HepG2 (cell line): ENCODE results near the gene PNKP. TPM values are rescaled to one million over a fixed set of nuclear protein-coding genes. Genes with fewer than 3 reads are reported as not detected.
A peak's percentile ranks its signal among the peaks of the same experiment; 100 is the strongest.

Experiments used
- ETV6 ChIP-seq: sonication (generic); formaldehyde crosslinking; conservative IDR thresholded peaks from 2 replicates; pipeline ENCODE4 v1.4.0; 2020; ENCODE audit warnings: missing genetic modification reagents
- MIER3 ChIP-seq: IDR thresholded peaks from 2 replicates; pipeline ENCODE4 v1.6.1; 2016; ENCODE audit warnings: missing compliant biosample characterization, borderline replicate concordance
- NKX3-1 ChIP-seq: sonication (generic); formaldehyde crosslinking; IDR thresholded peaks from 2 replicates; pipeline ENCODE4 v1.5.0; 2020; ENCODE audit warnings: missing genetic modification reagents
- PHF21A ChIP-seq: sonication (generic); formaldehyde crosslinking; IDR thresholded peaks from 2 replicates; pipeline ENCODE4 v1.5.0; 2020; ENCODE audit warnings: mild to moderate bottlenecking, missing genetic modification reagents
- POGK ChIP-seq: sonication (generic); formaldehyde crosslinking; conservative IDR thresholded peaks from 2 replicates; pipeline ENCODE4 v1.8.0; 2022; ENCODE audit warnings: mild to moderate bottlenecking, moderate library complexity, missing genetic modification reagents
- PPARG ChIP-seq: conservative IDR thresholded peaks from 2 replicates; pipeline ENCODE4 v1.6.1; 2016; ENCODE audit warnings: missing biosample characterization, missing genetic modification reagents
- RELA ChIP-seq: sonication (generic); formaldehyde crosslinking; IDR thresholded peaks from 2 replicates; pipeline ENCODE4 v1.4.0; 2020; ENCODE audit warnings: missing genetic modification reagents
- SRF ChIP-seq: IDR thresholded peaks from 2 replicates; pipeline ENCODE4 v1.6.1; 2011; ENCODE audit warnings: mild to moderate bottlenecking, low read depth, low read length, moderate library complexity
- ZBTB20 ChIP-seq: sonication (generic); formaldehyde crosslinking; IDR thresholded peaks from 2 replicates; pipeline ENCODE4 v1.8.1; 2023; ENCODE audit warnings: missing genetic modification reagents, low read depth, mild to moderate bottlenecking, borderline replicate concordance
- ZBTB46 ChIP-seq: sonication (generic); formaldehyde crosslinking; IDR thresholded peaks from 2 replicates; pipeline ENCODE4 v1.4.0; 2020; ENCODE audit warnings: mild to moderate bottlenecking, missing genetic modification reagents, borderline replicate concordance
- ZMYM4 ChIP-seq: sonication (generic); formaldehyde crosslinking; IDR thresholded peaks from 2 replicates; pipeline ENCODE4 v1.8.1; 2023; ENCODE audit warnings: mild to moderate bottlenecking, missing genetic modification reagents
- ZNF362 ChIP-seq: sonication (generic); formaldehyde crosslinking; IDR thresholded peaks from 2 replicates; pipeline ENCODE4 v1.4.0; 2020; ENCODE audit warnings: missing genetic modification reagents, mild to moderate bottlenecking, borderline replicate concordance
- ZNF503 ChIP-seq: sonication (generic); formaldehyde crosslinking; IDR thresholded peaks from 2 replicates; pipeline ENCODE4 v1.4.0; 2020; ENCODE audit warnings: missing genetic modification reagents
- ZNF558 ChIP-seq: sonication (generic); formaldehyde crosslinking; IDR thresholded peaks from 2 replicates; pipeline ENCODE4 v1.9.0; 2022; ENCODE audit warnings: mild to moderate bottlenecking, missing genetic modification reagents, borderline replicate concordance
- ZNF687 ChIP-seq: sonication (generic); formaldehyde crosslinking; IDR thresholded peaks from 2 replicates; pipeline ENCODE4 v1.5.1; 2020; ENCODE audit warnings: mild to moderate bottlenecking, missing genetic modification reagents, moderate library complexity
- ZNF7 ChIP-seq: IDR thresholded peaks from 2 replicates; pipeline ENCODE4 v1.6.1; 2016; ENCODE audit warnings: missing biosample characterization, missing genetic modification reagents
- ZNF788 ChIP-seq: sonication (generic); formaldehyde crosslinking; IDR thresholded peaks from 2 replicates; pipeline ENCODE4 v1.5.0; 2020; ENCODE audit warnings: mild to moderate bottlenecking, missing genetic modification reagents, borderline replicate concordance
- ZSCAN20 ChIP-seq: sonication (generic); formaldehyde crosslinking; IDR thresholded peaks from 2 replicates; pipeline ENCODE4 v1.4.0; 2020; ENCODE audit warnings: missing genetic modification reagents, mild to moderate bottlenecking, borderline replicate concordance
- polyA plus RNA-seq, 8 experiments: library from polyadenylated mRNA; depleted of rRNA in 3 of 8; stranded (reverse) in 7 of 8; unstranded in 1 of 8; fragments of >200 nt; fragmentation: Illumina TruSeq in 4 of 8; extraction: Trizol in 4 of 8; gene quantifications; 2 replicates each; pipeline versions ENCODE4 v1.2.1 to v1.2.3, GENCODE V29; 2011 to 2016; ENCODE audit warnings: low read depth in 4 of 8, missing spikeins in 1 of 8, mixed read lengths in 1 of 8; ENCODE audit not compliant: insufficient read depth in 1 of 8
- total RNA-seq, 5 experiments: library from RNA; depleted of rRNA; stranded (reverse); fragments of >200 nt; fragmentation: Illumina TruSeq; extraction: Trizol; gene quantifications; 2 replicates each; pipeline ENCODE4 v1.2.3, GENCODE V29; 2016; ENCODE audit warnings: low read depth in 1 of 5

The PNKP gene
- total and polyA plus RNA-seq, 2 of the 13 experiments (the other 11 are each of a cell fraction or from before 2014, with no cell fraction given) = 12.7 to 27.1 TPM

- TF ChIP-seq ZNF558 (CRISPR knock-in tag) (no peak), PPARG (CRISPR knock-in tag) (0 out of 2 replicates have a peak, but pooled peaks have one; percentile 12), ZMYM4 (CRISPR knock-in tag) (peak; percentile 43; the same call in 1 of the 2 replicates), RELA (no peak), ZNF788 (CRISPR knock-in tag) (peak; percentile 89), ETV6 (0 out of 2 replicates have a peak, but pooled peaks have one; percentile 15), POGK (CRISPR knock-in tag) (no peak), NKX3-1 (CRISPR knock-in tag) (peak; percentile 16; the same call in 1 of the 2 replicates), ZNF362 (CRISPR knock-in tag) (no peak), ZNF503 (CRISPR knock-in tag) (peak; percentile 55; the same call in 1 of the 2 replicates), ZNF7 (CRISPR knock-in tag) (no peak), ZNF687 (CRISPR knock-in tag) (peak; percentile 75), MIER3 (CRISPR knock-in tag) (peak; percentile 63; the same call in 1 of the 2 replicates), ZBTB20 (CRISPR knock-in tag) (0 out of 2 replicates have a peak, but pooled peaks have one; percentile 9), SRF (peak; percentile 70; the same call in 1 of the 2 replicates), PHF21A (CRISPR knock-in tag) (peak; percentile 23; the same call in 1 of the 2 replicates), ZBTB46 (CRISPR knock-in tag) (no peak), ZSCAN20 (0 out of 2 replicates have a peak, but pooled peaks have one; percentile 4)
Measured at GRCh38 chr19:49876422-49877019, 9.1 kb upstream of the PNKP start (continued).
